ENCODE data around the gene ARHGAP42. TPM values are rescaled to one million over a fixed set of nuclear protein-coding genes. Genes with fewer than 3 reads are reported as not detected.

The ARHGAP42 gene
- total RNA-seq, 2 donors from 2014 or later = not detected

DNA sequence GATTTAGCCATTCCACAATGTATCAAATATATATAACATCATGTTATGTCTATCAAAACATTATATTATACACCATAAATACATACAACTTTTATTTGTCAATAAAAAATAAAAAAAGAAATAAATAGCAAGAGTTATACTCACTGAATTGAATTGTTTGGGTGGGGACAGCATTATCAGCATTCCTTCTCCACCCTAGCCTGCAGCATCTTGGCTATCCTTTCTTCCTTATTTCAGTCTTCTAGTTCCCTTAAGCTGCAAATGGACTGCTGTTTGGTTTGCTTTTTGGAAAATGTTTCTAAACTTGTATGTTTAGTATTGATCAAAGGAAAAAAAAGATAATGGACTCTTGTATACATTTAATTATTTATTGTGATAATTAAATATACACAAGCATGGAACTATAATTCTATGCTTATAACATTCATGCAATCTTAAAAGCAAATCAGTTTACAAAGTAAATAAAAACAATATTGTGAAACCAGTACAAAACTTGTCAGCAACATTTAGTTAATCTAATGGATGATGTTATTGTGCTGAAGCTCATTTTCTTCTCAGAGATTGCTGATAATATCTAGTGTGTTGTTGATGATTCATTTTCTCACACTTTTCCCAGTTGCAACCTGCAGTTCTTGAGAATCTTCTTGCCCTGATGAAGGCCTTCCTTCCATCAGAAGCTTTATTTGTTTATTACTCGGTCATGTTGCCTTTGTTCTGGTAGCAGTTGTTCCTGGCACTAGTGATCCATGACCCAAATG lies 5.0 kb downstream of the ARHGAP42 start:
- Mint-ChIP-seq H3K27me3 (peaks cover 9% of the 10 kb centered on the region), H3K4me3 (no peak overlapping the region), H3K4me1 (no peaks in the 10 kb centered on the region), H3K27ac (no peak overlapping the region), H3K9me3 (peaks cover 3% of the 10 kb centered on the region), H3K36me3 (ENCODE audit: low read depth) (no peaks in the 10 kb centered on the region)
- no peak for ATAC-seq (replicated peaks)

DNA sequence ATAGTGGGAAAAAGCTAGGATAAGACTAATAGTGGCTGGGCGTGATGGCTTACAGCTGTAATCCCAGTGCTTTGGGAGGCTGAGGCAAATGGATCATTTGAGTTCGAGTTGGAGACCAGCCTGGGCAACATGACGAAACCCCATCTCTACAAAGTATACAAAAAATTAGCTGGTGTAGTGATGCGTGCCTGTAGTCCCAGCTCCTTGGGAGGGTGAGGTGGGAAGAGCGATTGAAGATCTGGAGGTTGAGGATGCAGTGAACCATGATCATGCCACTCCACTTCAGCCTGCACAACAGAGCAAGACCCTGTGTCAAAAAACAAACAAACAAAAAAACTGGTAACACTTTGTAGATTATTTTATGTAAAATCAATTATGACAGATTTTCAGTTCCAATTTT lies 8.8 kb downstream of the ARHGAP42 start:
- Mint-ChIP-seq H3K27me3 (no peaks in the 10 kb centered on the region), H3K4me1 (no peaks in the 10 kb centered on the region), H3K4me3 (no peak overlapping the region), H3K27ac (no peak overlapping the region), H3K9me3 (peaks cover 3% of the 10 kb centered on the region), H3K36me3 (ENCODE audit: low read depth) (no peaks in the 10 kb centered on the region)
- ATAC-seq (replicated peaks) = no peak

DNA sequence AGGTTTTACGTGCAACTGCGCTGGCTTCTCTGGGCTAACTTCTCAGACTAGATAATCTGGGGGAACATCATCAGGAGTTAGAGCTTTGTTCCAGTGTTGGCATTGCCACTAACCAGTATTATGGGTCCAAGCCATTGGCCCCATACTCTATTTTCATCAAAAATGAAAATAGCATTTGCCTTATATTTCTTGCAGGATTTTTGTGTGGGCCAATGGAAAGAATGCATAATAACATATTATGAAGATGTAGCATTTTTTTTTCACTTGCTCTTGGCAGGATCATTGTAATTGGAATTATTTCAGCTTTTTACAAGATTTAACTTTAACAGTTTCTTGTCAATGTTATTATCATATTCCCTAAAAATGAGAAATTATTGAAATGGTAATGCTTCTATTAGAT lies 16.1 kb downstream of the ARHGAP42 start:
- Mint-ChIP-seq H3K36me3 (ENCODE audit: low read depth) (no peaks in the 10 kb centered on the region), H3K27ac (no peak overlapping the region), H3K4me3 (no peak overlapping the region), H3K27me3 (no peaks in the 10 kb centered on the region), H3K4me1 (no peaks in the 10 kb centered on the region), H3K9me3 (peaks cover 6% of the 10 kb centered on the region)
- no peak for ATAC-seq (replicated peaks)

DNA sequence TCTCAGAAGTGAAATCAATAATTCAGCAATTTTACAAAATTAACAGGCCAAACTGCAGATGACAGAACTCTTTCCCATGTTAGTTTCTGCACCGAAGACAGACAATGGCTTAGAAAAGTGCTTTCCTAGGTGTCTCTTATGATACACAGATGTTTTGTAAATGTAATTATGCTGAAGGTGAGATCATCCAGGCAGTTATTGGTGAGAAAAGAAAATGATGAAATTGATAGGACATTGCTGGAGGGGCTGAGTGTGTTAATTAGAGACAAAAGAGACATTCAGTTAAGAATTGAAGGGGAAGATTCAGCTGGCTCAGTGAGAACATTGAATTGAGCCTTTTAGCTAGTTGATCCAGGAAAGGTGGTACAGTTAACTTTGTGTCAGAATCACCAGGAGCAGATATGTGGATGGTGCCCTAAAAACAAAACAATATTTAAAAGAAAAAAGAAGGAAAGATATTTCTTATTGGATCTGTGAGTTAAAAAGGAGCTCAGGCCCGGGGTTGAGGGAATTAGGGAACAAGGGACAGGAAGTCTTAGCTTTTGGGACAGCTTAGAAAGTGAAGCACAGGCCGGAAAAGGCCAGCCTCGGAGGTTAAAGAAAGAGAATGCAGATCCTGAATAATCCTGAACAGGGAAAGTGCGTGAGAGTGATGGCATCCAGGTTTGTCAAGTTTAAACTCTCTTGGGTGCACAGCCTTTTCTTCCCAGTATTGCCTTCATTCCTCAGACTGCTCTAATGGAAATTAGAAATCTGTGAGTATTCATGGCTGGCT lies 16.9 kb downstream of the ARHGAP42 start:
- no peaks in the 10 kb centered on the region for H3K27me3 Mint-ChIP-seq
- H3K4me1 Mint-ChIP-seq = no peaks in the 10 kb centered on the region
- peaks cover 4% of the 10 kb centered on the region for H3K9me3 Mint-ChIP-seq
- ATAC-seq (replicated peaks) = no peak
- no peak overlapping the region for H3K27ac Mint-ChIP-seq
- no peaks in the 10 kb centered on the region for H3K36me3 Mint-ChIP-seq (ENCODE audit: low read depth)
- no peak overlapping the region for H3K4me3 Mint-ChIP-seq

DNA sequence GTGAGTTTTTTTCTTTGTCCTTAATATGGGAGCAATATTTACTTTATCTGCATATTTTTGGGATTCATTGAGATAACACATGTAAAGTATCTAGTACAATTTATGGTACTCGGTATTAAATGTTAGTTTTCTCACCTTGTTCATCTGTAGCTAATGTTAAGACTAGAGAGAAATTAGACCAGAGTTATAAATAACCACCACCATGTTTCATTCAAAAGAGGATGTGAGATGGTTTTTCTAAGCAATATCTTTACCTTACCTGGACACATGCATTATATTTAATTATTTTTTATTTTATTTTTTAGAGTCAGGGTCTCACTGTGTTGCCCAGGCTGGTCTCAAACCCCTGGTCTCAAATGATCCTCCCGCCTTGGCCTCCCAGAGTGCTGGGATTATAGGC lies 18.4 kb downstream of the ARHGAP42 start:
- Mint-ChIP-seq H3K4me3 (no peak overlapping the region), H3K27me3 (no peaks in the 10 kb centered on the region), H3K9me3 (peaks cover 3% of the 10 kb centered on the region), H3K4me1 (no peaks in the 10 kb centered on the region), H3K27ac (no peak overlapping the region), H3K36me3 (ENCODE audit: low read depth) (no peaks in the 10 kb centered on the region)
- no peak for ATAC-seq (replicated peaks)

DNA sequence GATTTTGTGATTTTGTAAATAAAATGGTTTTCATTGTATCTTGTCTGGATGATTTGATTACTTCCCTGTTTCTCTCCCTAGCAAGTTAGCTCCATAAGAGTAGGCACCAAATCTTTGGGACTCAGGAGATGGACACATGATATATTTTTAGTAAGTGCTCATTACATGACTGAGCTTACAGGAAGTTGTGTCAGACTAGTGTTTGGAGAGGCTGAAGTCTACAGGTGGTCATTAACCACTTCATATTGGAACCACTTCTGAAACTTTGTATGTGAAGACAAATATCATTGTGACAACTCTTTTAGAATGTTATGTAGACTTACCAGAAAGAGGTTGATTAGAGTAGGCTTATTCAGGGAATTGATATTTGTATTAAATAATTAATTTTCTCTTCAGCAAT lies 19.1 kb downstream of the ARHGAP42 start:
- Mint-ChIP-seq H3K4me1 (no peaks in the 10 kb centered on the region), H3K4me3 (no peak overlapping the region), H3K27me3 (no peaks in the 10 kb centered on the region), H3K27ac (no peak overlapping the region), H3K36me3 (ENCODE audit: low read depth) (no peaks in the 10 kb centered on the region), H3K9me3 (peaks cover 3% of the 10 kb centered on the region)
- ATAC-seq (replicated peaks) = no peak

DNA sequence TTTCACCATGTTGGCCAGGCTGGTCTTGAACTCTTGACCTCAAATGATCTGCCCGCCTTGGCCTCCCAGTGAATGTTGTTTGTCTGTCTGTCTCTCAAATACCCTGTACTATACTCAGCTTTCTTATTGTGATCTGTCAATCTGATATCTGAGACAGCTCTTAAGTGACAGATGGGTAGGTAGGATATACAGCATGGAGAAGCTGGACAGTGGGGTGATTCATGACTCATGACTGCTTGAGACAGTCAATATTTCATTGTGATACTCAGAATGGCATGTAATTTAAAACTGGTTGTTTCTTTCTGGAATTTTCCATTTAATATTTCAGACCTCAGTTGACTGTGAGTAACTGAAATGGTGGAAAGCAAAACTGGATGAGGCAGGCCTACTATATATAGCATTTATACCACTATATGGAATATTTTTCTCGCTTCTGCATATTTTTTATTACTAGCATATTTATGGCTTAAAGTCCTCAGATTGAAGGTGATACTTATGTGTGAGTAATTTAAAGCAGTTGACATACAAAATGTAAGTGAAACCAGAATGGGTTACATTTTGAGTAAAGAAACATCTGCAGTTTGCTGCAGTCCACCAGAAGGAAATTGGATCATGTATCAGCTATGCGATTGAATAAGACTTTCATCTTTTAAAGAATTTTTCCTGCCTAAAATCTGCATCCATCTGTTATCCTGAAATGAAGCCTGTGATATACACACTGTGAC lies 22.3 kb downstream of the ARHGAP42 start:
- H3K4me1 Mint-ChIP-seq = no peaks in the 10 kb centered on the region
- no peak overlapping the region for H3K27ac Mint-ChIP-seq
- H3K27me3 Mint-ChIP-seq = no peaks in the 10 kb centered on the region
- no peaks in the 10 kb centered on the region for H3K36me3 Mint-ChIP-seq (ENCODE audit: low read depth)
- no peak for ATAC-seq (replicated peaks)
- no peak overlapping the region for H3K4me3 Mint-ChIP-seq
- H3K9me3 Mint-ChIP-seq = peaks cover 3% of the 10 kb centered on the region

DNA sequence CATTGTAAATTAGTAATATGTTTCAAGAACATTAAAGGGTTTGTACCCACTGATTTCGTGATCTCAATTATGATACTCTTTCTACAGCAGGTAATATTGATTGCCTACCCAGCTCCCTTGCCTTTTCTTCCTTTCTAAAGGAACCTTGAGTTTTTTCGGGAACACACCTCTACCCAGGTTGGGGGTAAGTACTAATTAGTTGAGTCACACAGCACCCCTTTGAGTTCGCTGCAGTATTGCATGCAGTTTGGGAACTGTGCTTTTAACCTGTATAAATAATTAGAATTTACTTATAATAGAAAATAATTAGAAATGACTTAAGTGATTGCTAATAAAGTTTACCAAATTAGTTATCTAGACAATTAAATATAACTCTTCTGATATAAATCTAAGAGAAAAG lies 24.9 kb downstream of the ARHGAP42 start:
- H3K36me3 Mint-ChIP-seq (ENCODE audit: low read depth) = no peaks in the 10 kb centered on the region
- H3K4me1 Mint-ChIP-seq = no peaks in the 10 kb centered on the region
- H3K27me3 Mint-ChIP-seq = no peaks in the 10 kb centered on the region
- no peak for ATAC-seq (replicated peaks)
- no peak overlapping the region for H3K4me3 Mint-ChIP-seq
- no peak overlapping the region for H3K27ac Mint-ChIP-seq
- H3K9me3 Mint-ChIP-seq = peaks cover 3% of the 10 kb centered on the region

DNA sequence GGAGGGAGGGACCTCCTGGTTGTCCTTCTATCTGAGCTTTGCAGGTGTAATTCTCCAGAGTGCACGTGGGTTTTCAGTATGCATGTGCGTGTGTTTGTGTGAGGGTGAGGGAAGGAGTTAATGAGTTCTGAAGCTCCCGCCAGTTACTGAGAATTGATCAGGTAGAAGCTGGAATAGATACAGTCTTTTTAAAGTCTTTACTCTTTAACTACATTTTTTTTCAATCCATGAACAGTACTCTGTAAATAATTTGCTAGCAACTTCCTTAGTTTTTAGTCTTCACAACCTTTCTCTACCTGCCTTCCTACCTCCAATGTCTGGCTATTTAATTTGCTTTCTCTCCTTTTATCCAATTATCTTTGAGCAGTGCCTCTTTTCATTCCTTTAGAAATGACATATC lies 25.5 kb downstream of the ARHGAP42 start:
- H3K4me1 Mint-ChIP-seq = no peaks in the 10 kb centered on the region
- H3K27me3 Mint-ChIP-seq = no peaks in the 10 kb centered on the region
- no peak overlapping the region for H3K27ac Mint-ChIP-seq
- ATAC-seq (replicated peaks) = no peak
- H3K9me3 Mint-ChIP-seq = peaks cover 3% of the 10 kb centered on the region
- H3K36me3 Mint-ChIP-seq (ENCODE audit: low read depth) = no peaks in the 10 kb centered on the region
- no peak overlapping the region for H3K4me3 Mint-ChIP-seq

DNA sequence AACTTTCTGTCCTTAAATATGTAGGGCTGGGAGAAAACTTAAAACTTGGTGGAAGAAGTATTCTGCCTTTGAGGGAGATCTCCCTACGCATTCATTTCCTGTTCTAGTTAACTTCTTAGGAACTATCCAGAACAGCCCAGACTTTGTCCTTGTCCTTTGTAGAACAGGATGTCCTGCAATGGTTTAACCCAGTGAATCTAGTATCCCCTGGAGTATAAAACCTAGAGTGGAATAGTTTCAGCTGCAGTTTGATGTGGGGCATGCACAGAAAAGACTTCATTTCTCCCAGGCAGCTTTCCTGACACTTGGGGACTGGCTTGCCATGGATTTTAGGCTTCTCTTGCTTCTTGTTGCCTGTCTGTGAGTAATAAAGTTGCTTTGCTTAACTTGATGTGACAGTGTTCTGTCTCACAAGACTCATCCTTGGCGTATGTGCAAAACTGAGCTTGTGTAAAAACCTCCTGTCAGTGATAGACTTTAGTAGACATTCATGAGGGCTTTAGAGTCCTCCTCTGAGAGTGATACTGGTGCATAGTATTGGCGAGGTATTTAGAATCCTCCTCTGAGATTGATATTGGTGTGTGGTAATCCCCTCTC lies 28.2 kb downstream of the ARHGAP42 start:
- peaks cover 3% of the 10 kb centered on the region for H3K9me3 Mint-ChIP-seq
- H3K4me3 Mint-ChIP-seq = no peak overlapping the region
- ATAC-seq (replicated peaks) = no peak
- no peaks in the 10 kb centered on the region for H3K27me3 Mint-ChIP-seq
- no peaks in the 10 kb centered on the region for H3K36me3 Mint-ChIP-seq (ENCODE audit: low read depth)
- no peak overlapping the region for H3K27ac Mint-ChIP-seq
- H3K4me1 Mint-ChIP-seq = no peaks in the 10 kb centered on the region

DNA sequence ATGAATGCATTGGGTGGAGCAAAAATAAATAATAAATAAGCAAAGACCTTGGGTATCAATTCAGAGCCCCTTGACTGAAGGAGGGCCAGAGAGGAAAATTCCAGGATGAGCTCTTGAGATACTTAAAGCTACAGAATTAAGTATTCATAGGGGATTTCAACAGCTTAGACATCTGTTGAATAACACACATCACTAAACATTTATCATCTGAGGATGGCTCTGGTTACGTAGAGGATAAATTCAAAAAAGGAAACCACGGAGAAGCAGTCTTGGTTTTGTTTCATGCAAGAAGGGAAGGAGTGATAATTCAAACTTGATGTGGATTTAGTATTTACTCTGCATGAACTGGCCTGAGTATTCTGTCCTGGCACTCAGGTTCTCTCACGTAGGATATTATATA lies 29.8 kb downstream of the ARHGAP42 start:
- no peak overlapping the region for H3K27ac Mint-ChIP-seq
- no peak for ATAC-seq (replicated peaks)
- no peaks in the 10 kb centered on the region for H3K36me3 Mint-ChIP-seq (ENCODE audit: low read depth)
- no peaks in the 10 kb centered on the region for H3K27me3 Mint-ChIP-seq
- H3K4me1 Mint-ChIP-seq = no peaks in the 10 kb centered on the region
- peaks cover 3% of the 10 kb centered on the region for H3K9me3 Mint-ChIP-seq
- no peak overlapping the region for H3K4me3 Mint-ChIP-seq

DNA sequence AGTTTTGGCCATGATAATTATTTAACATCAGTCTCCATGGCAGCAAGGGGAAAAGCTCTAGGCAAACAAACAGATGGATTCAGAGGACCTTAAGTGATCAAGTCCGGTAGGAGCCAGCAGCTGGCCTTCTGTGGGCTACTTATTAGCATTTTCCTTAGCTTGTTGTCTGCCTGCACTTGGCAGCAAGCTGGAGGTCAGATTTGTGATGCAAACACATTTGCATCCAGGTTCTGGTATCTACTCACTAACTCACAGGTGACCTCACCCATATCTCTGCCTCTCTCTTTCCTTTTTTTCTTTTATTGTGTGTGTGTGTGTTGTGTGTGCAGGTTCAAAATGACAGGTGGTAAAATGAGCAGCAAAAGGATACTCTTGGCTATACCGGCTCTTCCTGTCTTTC lies 32.3 kb downstream of the ARHGAP42 start:
- no peaks in the 10 kb centered on the region for H3K4me1 Mint-ChIP-seq

DNA sequence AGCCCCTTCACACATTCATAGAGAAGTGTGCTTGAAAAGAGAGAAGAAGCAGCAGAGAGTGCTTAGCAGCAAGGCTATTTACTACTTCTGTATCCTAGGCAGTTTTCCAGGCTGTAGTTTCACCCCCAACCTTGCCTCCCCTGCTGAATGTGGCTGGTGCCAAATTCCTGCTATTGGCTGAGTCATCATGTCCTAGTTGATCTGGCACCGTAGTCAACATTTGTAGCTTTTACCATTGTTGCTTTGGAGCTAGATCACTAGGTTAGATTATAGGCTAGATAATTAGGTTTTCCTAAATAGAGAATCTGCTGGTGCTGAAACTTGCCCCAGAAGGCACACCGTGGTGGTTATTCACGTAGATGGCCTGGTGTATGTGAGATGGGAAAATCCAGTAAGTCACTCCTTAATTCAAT lies 32.7 kb downstream of the ARHGAP42 start:
- Mint-ChIP-seq H3K27ac (no peak overlapping the region), H3K36me3 (ENCODE audit: low read depth) (no peaks in the 10 kb centered on the region), H3K4me3 (no peak overlapping the region), H3K9me3 (peaks cover 3% of the 10 kb centered on the region), H3K27me3 (no peaks in the 10 kb centered on the region), H3K4me1 (no peaks in the 10 kb centered on the region)
- ATAC-seq (replicated peaks) = no peak

More for the DNA sequence above, 32.3 kb downstream of the ARHGAP42 start:
- no peak for ATAC-seq (replicated peaks)
- Mint-ChIP-seq H3K4me3 (no peak overlapping the region), H3K9me3 (peaks cover 3% of the 10 kb centered on the region), H3K27me3 (no peaks in the 10 kb centered on the region), H3K36me3 (ENCODE audit: low read depth) (no peaks in the 10 kb centered on the region), H3K27ac (no peak overlapping the region)

DNA sequence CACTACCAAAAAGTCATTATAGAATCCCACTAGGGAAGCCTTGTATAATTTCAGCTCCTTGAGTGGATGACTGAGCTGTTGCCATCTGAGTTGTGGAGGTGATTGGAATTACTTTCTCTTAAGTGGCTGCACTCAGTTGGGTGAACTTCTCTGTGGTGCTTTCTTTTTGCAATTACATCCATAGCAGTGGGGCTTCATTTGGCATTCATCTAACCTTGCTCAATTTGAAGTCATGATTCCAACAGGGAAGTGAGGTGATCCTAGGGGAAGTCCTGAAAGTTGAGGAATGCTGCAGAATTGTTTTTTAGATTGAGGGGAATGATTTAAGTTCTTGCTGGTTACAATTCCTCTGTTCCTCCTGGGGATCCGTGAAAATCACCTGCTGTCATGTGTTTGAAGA lies 39.6 kb downstream of the ARHGAP42 start:
- ATAC-seq (replicated peaks) = no peak
- Mint-ChIP-seq H3K27me3 (no peaks in the 10 kb centered on the region), H3K9me3 (no peaks in the 10 kb centered on the region), H3K27ac (no peak overlapping the region), H3K4me1 (no peaks in the 10 kb centered on the region), H3K4me3 (no peak overlapping the region), H3K36me3 (ENCODE audit: low read depth) (no peaks in the 10 kb centered on the region)

Measured in activated T-helper 17 cell treated with anti-CD3 and anti-CD28 coated beads, Interleukin-2, amount 50 U/mL, for 72 hours (primary cell).